Liver (tissue), 3 donors: ENCODE measurements around the gene SMYD3.

Source experiments
- ATF3 ChIP-seq: IDR thresholded peaks from 2 replicates; pipeline ENCODE4 v1.6.1; 2016; ENCODE audit warnings: antibody characterized with exemption
- CTCF ChIP-seq: fragments of 150-350 bp; IDR thresholded peaks from 2 replicates; pipeline ENCODE4 v1.5.1; 2017; ENCODE audit warnings: improper control_type of control experiment, low read depth, low read length; ENCODE audit not compliant: missing input control
- GABPA ChIP-seq, 2 donors: IDR thresholded peaks in 1 of 2; conservative IDR thresholded peaks in 1 of 2; 2 replicates each; pipeline ENCODE4 v1.6.1; 2016; ENCODE audit warnings: antibody characterized with exemption in 2 of 2, mild to moderate bottlenecking in 1 of 2, moderate library complexity in 1 of 2
- HNF4A ChIP-seq, 2 donors: conservative IDR thresholded peaks; 2 replicates each; pipeline ENCODE4 v1.6.1; 2016; ENCODE audit warnings: antibody characterized with exemption in 2 of 2, mild to moderate bottlenecking in 2 of 2
- JUND ChIP-seq, 2 donors: IDR thresholded peaks; 2 replicates each; pipeline ENCODE4 v1.6.1; 2016; ENCODE audit warnings: antibody characterized with exemption in 2 of 2
- RAD21 ChIP-seq, 2 donors: IDR thresholded peaks; 2 replicates each; pipeline ENCODE4 v1.6.1; 2016; ENCODE audit warnings: antibody characterized with exemption in 2 of 2, mild to moderate bottlenecking in 2 of 2
- REST ChIP-seq: IDR thresholded peaks from 2 replicates; pipeline ENCODE4 v1.6.1; 2016; ENCODE audit warnings: antibody characterized with exemption, mild to moderate bottlenecking
- RXRA ChIP-seq, 2 donors: IDR thresholded peaks; 2 replicates each; pipeline ENCODE4 v1.6.1; 2017 to 2018; ENCODE audit warnings: antibody characterized with exemption in 2 of 2, mild to moderate bottlenecking in 1 of 2
- SP1 ChIP-seq: IDR thresholded peaks from 2 replicates; pipeline ENCODE4 v1.6.1; 2018; ENCODE audit warnings: antibody characterized with exemption, mild to moderate bottlenecking
- TAF1 ChIP-seq: conservative IDR thresholded peaks from 2 replicates; pipeline ENCODE4 v1.6.1; 2016; ENCODE audit warnings: antibody characterized with exemption, mild to moderate bottlenecking
- YY1 ChIP-seq: IDR thresholded peaks from 2 replicates; pipeline ENCODE4 v1.6.1; 2016; ENCODE audit warnings: antibody characterized with exemption, mild to moderate bottlenecking
- ZBTB33 ChIP-seq: IDR thresholded peaks from 2 replicates; pipeline ENCODE4 v1.6.1; 2016; ENCODE audit warnings: antibody characterized with exemption
- donor health status: healthy.
- donor health status: healthy.

- TF ChIP-seq CTCF, result no peak
- TF ChIP-seq SP1, result no peak
- no peak for TF ChIP-seq GABPA (IDR thresholded peaks at IDR 0.05 in 1 of 2, conservative IDR thresholded peaks at IDR 0.05 in 1 of 2)
- TF ChIP-seq YY1, result no peak
- no peak for TF ChIP-seq ATF3
- TF ChIP-seq HNF4A (conservative IDR thresholded peaks at IDR 0.05), result no peak
- TF ChIP-seq TAF1, result no peak
- TF ChIP-seq REST, result no peak
- no peak for TF ChIP-seq JUND (IDR thresholded peaks at IDR 0.05)
- no peak for TF ChIP-seq RXRA (IDR thresholded peaks at IDR 0.05)
- TF ChIP-seq ZBTB33, result no peak
- TF ChIP-seq RAD21 (IDR thresholded peaks at IDR 0.05), result no peak
These were observed 629.1 kb downstream of the SMYD3 start for GRCh38 chr1:245877976-245878375.
